Measurements from ENCODE around the gene FAM13C.
"Not testable (repeated sequence)": the region's sequence is repeated elsewhere in the genome, so short reads cannot be mapped to it uniquely, and the experiment has no call there.

FAM13C gene

DNA sequence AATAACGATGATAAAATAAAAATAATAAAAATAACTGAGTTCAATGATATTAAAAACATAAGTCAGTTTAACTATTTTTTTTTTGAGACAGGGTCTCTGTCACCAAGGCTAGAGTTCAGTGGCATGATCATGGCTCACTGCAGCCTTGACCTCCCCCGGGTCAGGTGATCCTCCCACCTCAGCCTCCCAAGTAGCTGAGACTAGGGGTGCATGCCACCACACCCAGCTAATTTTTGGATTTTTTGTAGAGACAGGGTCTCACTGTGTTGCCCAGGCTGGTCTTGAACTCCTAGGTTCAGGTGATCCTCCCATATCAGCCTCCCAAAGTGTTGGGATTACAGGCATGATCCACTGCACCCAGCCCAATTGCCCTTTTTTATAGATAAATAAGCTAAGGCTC lies 138.8 kb downstream of the FAM13C start:
- DNase-seq: not testable (repeated sequence)

DNA sequence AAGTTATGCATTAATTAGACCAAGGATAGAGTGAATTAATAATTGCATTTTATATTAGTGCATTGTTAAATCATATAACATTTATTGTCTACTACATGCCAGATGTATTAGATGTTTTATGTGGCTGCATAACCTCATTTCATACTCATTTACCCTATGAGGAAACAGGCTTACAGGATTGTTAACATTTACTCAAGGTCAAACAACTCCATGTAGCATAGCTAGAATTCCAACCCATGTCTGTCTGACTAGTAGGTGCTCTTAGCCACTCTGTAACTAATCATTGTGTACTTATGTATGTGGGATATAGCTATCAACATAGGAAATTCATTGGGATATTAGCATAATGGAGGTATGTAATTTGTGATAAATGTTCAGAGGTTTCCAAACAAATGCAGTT lies 139.6 kb downstream of the FAM13C start:
- DNase-seq: no peak

DNA sequence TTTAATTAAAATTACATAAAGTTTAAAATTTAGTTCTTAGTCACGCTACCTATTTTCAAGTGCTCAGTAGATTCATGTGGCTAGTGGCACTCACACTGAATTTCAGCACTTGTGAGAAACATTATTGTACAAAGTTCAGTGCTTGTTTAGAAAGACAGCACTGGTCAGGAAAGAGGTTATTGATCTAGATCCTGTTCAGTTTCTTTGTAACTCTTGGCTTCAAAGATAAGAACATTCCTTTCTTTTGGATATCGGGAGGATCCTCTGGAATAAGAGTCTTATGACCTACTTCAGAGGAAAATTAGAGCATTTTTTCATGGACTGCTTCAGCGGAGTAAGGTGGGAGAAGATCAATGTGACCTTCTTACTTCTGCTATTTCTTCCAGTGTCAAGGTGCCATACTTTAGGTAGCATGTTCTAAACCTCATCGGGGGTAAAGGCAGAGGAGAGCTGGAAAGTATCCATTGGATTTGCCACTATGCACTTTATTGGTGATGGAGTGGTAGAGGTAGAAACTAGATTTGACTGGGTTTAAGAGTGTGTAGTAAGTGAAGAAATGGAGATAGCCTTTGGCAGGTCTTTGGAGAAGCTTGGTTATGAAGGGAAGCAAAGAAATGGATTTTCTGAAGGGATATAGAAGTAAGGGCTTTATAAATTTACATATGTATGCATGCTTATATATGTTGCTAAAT lies 146.0 kb downstream of the FAM13C start:
- DNase-seq: no peak

DNA sequence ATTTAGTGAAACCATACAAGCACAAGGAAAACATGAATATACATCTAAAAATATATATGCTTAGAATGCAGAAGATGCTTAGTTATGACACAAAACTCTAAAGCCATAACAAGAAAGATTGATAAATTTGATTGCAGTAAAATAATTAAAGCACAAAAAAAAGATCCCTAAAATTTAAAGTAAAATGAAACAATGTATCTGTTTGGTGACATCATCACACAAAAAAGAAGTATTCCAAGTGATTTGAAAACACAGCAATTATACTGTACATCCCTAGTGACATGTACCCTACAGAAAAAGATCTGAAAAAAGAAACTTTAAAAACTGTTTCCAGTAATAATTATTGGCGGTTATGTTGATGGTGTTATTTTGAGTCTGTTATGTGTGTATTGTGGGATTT lies 148.2 kb downstream of the FAM13C start:
- no peak for DNase-seq

DNA sequence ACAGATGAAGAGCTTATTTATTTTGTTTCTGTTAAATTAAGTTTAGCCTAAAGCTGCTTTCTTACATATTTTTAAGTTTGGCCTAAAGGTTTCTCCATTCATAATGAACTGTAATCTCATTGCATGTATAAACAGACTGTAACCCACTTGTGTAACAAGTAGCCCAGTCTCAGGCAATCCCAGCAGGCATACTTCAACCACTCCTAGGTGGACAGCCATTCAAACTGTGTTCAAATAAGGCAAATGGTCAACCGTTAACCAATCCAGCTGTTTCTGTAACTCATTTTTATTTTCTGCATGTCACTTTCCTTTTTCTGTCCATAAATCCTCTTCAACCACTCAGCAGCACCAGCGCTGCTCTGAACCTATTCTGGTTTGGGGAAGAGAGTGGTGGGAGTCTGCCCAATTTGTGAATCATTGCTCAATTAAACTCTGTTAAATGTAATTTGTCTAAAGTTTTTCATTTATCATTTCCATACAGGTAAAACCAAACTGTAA lies 150.0 kb downstream of the FAM13C start:
- DNase-seq: peak; percentile 42

DNA sequence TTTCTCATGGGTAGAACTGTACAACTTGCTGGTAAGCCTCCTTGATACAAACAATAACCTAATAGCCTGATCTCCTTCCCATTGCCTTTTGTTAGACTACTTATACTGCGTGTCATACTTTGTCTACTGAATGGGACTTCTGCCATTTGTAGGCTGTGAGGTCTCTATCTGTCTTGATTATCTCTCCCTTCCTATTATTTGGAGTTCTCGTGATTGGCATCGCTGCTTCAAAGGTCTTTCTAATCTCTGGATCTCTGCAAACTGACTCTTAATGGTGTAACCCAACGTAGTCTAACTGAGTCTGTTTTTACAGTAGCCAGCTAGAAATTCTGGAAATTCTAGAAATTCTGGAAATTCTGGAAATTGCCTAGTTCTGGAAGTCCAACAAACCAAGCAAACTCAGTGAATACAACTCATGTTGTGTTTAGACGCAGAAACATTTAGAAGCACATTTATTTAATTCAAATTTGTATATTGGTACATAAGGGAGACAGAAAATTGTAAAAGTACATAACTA lies 156.1 kb downstream of the FAM13C start:
- no peak for DNase-seq
